Neural progenitor cell (in vitro differentiated cells): ENCODE measurements around the gene MACROD2. TPM values are rescaled to one million over a fixed set of nuclear protein-coding genes. Genes with fewer than 3 reads are reported as not detected.
A peak's percentile ranks its signal among the peaks of the same experiment; 100 is the strongest.

Source experiments
- DNase-seq: peaks from one replicate; pipeline ENCODE4 v3.0.0-alpha.2; 2016; ENCODE audit warnings: low spot score
- H2AFZ ChIP-seq: fragments of 200-600 bp; sonication (generic); replicated peaks from 2 replicates; pipeline ENCODE4 v1.6.1; 2016; ENCODE audit warnings: antibody characterized with exemption
- H3F3A ChIP-seq: fragments of 200-600 bp; sonication (generic); 2 replicates; pipeline ENCODE4 v1.6.1; 2016; ENCODE audit warnings: antibody characterized with exemption, low read depth
- H3K27ac ChIP-seq: fragments of 200-600 bp; sonication (generic); 2 replicates; pipeline ENCODE4 v1.5.1; 2016; ENCODE audit warnings: mild to moderate bottlenecking
- H3K27me3 ChIP-seq: fragments of 200-600 bp; sonication (generic); 2 replicates; pipeline ENCODE4 v1.6.1; 2016; ENCODE audit warnings: mild to moderate bottlenecking, moderate library complexity
- H3K36me3 ChIP-seq: fragments of 200-600 bp; sonication (generic); 2 replicates; pipeline ENCODE4 v1.5.1; 2016
- H3K4me1 ChIP-seq: fragments of 200-600 bp; sonication (generic); 2 replicates; pipeline ENCODE4 v1.6.1; 2016; ENCODE audit warnings: mixed run types
- H3K4me2 ChIP-seq: fragments of 200-600 bp; sonication (generic); 2 replicates; pipeline ENCODE4 v1.6.1; 2016
- H3K4me3 ChIP-seq: fragments of 200-600 bp; sonication (generic); 2 replicates; pipeline ENCODE4 v1.5.1; 2016
- H3K79me2 ChIP-seq: fragments of 200-600 bp; sonication (generic); 2 replicates; pipeline ENCODE4 v1.6.1; 2016; ENCODE audit warnings: low read depth
- H3K9ac ChIP-seq: fragments of 200-600 bp; sonication (generic); 2 replicates; pipeline ENCODE4 v1.6.1; 2016
- H3K9me3 ChIP-seq: fragments of 200-600 bp; sonication (generic); 2 replicates; pipeline ENCODE4 v1.5.1; 2016; ENCODE audit warnings: low read depth
- H4K20me1 ChIP-seq: fragments of 200-600 bp; sonication (generic); 2 replicates; pipeline ENCODE4 v1.6.1; 2016; ENCODE audit warnings: low read depth
- H3K27ac Mint-ChIP-seq: 3 replicates; pipeline ENCODE4 v1.8.0; 2021; ENCODE audit warnings: mixed read lengths
- H3K27me3 Mint-ChIP-seq: 2 replicates; pipeline ENCODE4 v1.8.0; 2022; ENCODE audit warnings: low read depth, mild to moderate bottlenecking, inconsistent platforms, moderate library complexity, mixed read lengths; ENCODE audit not compliant: insufficient read depth
- H3K36me3 Mint-ChIP-seq: 3 replicates; pipeline ENCODE4 v1.8.0; 2021; ENCODE audit warnings: mixed read lengths
- H3K4me1 Mint-ChIP-seq: 3 replicates; pipeline ENCODE4 v1.8.0; 2021; ENCODE audit warnings: mixed read lengths
- H3K4me3 Mint-ChIP-seq: 3 replicates; pipeline ENCODE4 v1.8.0; 2021; ENCODE audit warnings: mild to moderate bottlenecking, moderate library complexity, mixed read lengths
- H3K9me3 Mint-ChIP-seq: 3 replicates; pipeline ENCODE4 v1.8.0; 2020; ENCODE audit warnings: mixed read lengths
- CTCF ChIP-seq: fragments of 200-600 bp; sonication (generic); IDR thresholded peaks from 2 replicates; pipeline ENCODE4 v1.5.1; 2017; ENCODE audit warnings: antibody characterized with exemption, mild to moderate bottlenecking
- EZH2 ChIP-seq: fragments of 200-600 bp; sonication (generic); IDR thresholded peaks from 2 replicates; pipeline ENCODE4 v1.6.1; 2017; ENCODE audit warnings: antibody characterized with exemption, mild to moderate bottlenecking, moderate library complexity
- EZH2phosphoT487 ChIP-seq: fragments of 200-600 bp; sonication (generic); IDR thresholded peaks from 2 replicates; pipeline ENCODE4 v1.6.1; 2017; ENCODE audit warnings: antibody characterized with exemption
- total RNA-seq: library from RNA; depleted of rRNA; stranded (reverse); fragments of >200 nt; gene quantifications from 2 replicates; pipeline ENCODE4 v1.2.3, GENCODE V29; 2015; ENCODE audit warnings: low replicate concordance

Gene MACROD2
- total RNA-seq, 1 donor from 2014 or later = 11.9 TPM

DNA sequence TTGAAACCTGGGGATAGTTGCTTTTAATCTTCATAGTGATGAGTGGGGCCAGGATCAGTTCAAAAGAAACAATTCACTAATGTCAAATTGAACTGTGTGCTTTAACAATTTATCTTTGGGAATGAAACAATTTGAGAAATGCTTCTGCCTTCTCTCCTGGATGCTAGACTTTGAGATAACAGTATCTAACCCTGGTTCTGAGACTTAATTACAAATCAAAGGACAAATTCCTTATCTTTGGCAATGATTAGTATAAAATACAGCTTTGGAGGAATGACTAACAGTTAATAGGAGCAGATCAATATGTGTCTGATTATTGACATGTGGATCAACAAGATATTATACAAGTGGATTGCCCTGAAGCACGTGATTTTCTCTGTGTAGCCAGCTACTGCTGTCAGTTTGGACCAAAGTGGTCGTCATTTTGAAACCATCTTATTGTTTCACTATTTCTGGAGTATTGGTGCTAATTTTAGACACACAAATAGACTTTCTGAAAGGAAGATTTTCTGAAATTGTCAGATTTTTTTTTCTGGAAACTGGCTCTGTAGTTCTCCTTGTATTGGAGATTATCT, 348.3 kb downstream of the MACROD2 start:
- Histone ChIP-seq H4K20me1 (no peaks in the 10 kb centered on the region), H2AFZ (no peak overlapping the region), H3K9me3 (no peaks in the 10 kb centered on the region), H3K9ac (no peak overlapping the region), H3F3A (no peaks in the 10 kb centered on the region), H3K27me3 (no peaks in the 10 kb centered on the region), H3K79me2 (no peaks in the 10 kb centered on the region), H3K36me3 (no peaks in the 10 kb centered on the region), H3K4me3 (no peak overlapping the region), H3K27ac (no peak overlapping the region), H3K4me1 (peaks cover 11% of the 10 kb centered on the region), H3K4me2 (no peak overlapping the region)
- no peak for TF ChIP-seq EZH2
- TF ChIP-seq CTCF = no peak
- no peak for TF ChIP-seq EZH2phosphoT487
- H3K27me3 Mint-ChIP-seq = peaks cover 2% of the 10 kb centered on the region
- H3K9me3 Mint-ChIP-seq = no peaks in the 10 kb centered on the region
- peaks cover 16% of the 10 kb centered on the region for H3K4me1 Mint-ChIP-seq
- H3K36me3 Mint-ChIP-seq = peaks cover 2% of the 10 kb centered on the region
- no peak overlapping the region for H3K4me3 Mint-ChIP-seq
- H3K27ac Mint-ChIP-seq = no peak overlapping the region
- no peak for DNase-seq

DNA sequence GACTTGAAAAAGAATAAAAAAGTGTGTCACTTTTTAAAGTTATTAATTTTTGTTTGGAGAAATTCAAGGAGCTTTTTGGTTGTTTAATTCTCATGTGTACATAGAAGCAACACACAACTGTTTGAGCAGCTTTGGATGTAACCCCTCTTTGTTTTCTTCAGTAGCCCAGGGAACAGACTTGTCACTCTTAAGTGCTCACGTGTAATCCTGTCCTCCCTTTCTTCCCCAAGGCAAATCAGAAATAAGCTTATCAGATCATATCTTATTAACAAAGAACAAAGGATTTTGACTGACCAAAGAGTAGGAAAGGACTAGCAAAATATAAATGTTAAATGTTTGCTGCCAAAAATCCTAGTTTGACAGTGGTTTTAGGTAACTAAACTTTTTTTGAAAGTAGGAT, 349.4 kb downstream of the MACROD2 start:
- no peak overlapping the region for H3K27ac ChIP-seq
- Mint-ChIP-seq H3K9me3 (no peaks in the 10 kb centered on the region), H3K4me1 (peaks cover 16% of the 10 kb centered on the region), H3K36me3 (peaks cover 2% of the 10 kb centered on the region), H3K4me3 (no peak overlapping the region), H3K27ac (peak overlapping the region; percentile 11), H3K27me3 (peaks cover 2% of the 10 kb centered on the region)
- H3F3A ChIP-seq = no peaks in the 10 kb centered on the region
- H3K4me2 ChIP-seq = peak overlapping the region; percentile 40
- no peaks in the 10 kb centered on the region for H3K36me3 ChIP-seq
- H3K79me2 ChIP-seq = no peaks in the 10 kb centered on the region
- peak overlapping the region; percentile 25 for H3K9ac ChIP-seq
- no peaks in the 10 kb centered on the region for H3K27me3 ChIP-seq
- peaks cover 11% of the 10 kb centered on the region for H3K4me1 ChIP-seq
- TF ChIP-seq EZH2 (no peak), EZH2phosphoT487 (no peak), CTCF (no peak)
- no peak overlapping the region for H3K4me3 ChIP-seq
- H2AFZ ChIP-seq = peak overlapping the region; percentile 35
- H3K9me3 ChIP-seq = no peaks in the 10 kb centered on the region
- H4K20me1 ChIP-seq = no peaks in the 10 kb centered on the region
- DNase-seq = peak; percentile 31

- Histone ChIP-seq H3K27me3 (no peaks in the 10 kb centered on the region), H3K27ac (no peak overlapping the region), H3K4me3 (no peak overlapping the region), H3K79me2 (no peaks in the 10 kb centered on the region), H3K36me3 (no peaks in the 10 kb centered on the region), H3F3A (no peaks in the 10 kb centered on the region), H3K9me3 (no peaks in the 10 kb centered on the region), H2AFZ (no peak overlapping the region), H3K9ac (no peak overlapping the region), H3K4me1 (no peaks in the 10 kb centered on the region), H4K20me1 (no peaks in the 10 kb centered on the region), H3K4me2 (no peak overlapping the region)
- H3K4me3 Mint-ChIP-seq = no peak overlapping the region
- TF ChIP-seq EZH2phosphoT487 = no peak
- TF ChIP-seq CTCF = no peak
- no peak for TF ChIP-seq EZH2
- DNase-seq = no peak
- peaks cover 5% of the 10 kb centered on the region for H3K27me3 Mint-ChIP-seq
- no peaks in the 10 kb centered on the region for H3K36me3 Mint-ChIP-seq
- H3K4me1 Mint-ChIP-seq = peaks cover 5% of the 10 kb centered on the region
- peaks cover 2% of the 10 kb centered on the region for H3K9me3 Mint-ChIP-seq
- no peak overlapping the region for H3K27ac Mint-ChIP-seq
These were observed 360.5 kb downstream of the MACROD2 start for GRCh38 chr20:14355791-14356190.
